Measurements from ENCODE around the gene CBX7.

GRCh38 chr22:39132871-39133524, 19.5 kb downstream of the CBX7 start:
- TF ChIP-seq GATA2 (IDR thresholded peaks at IDR 0.05; ENCODE audit: low read depth, low read length) (no peak), GATA3 (IDR thresholded peaks at IDR 0.05; ENCODE audit: low read depth, low read length) (no peak)

Data from SH-SY5Y (cell line).